Neural progenitor cell (in vitro differentiated cells): ENCODE results near the gene MARS1. TPM values are rescaled to one million over a fixed set of nuclear protein-coding genes. Genes with fewer than 3 reads are reported as not detected.

Experiments
- DNase-seq: peaks from one replicate; pipeline ENCODE4 v3.0.0-alpha.2; 2016; ENCODE audit warnings: low spot score
- H2AFZ ChIP-seq: fragments of 200-600 bp; sonication (generic); replicated peaks from 2 replicates; pipeline ENCODE4 v1.6.1; 2016; ENCODE audit warnings: antibody characterized with exemption
- H3F3A ChIP-seq: fragments of 200-600 bp; sonication (generic); 2 replicates; pipeline ENCODE4 v1.6.1; 2016; ENCODE audit warnings: antibody characterized with exemption, low read depth
- H3K27ac ChIP-seq: fragments of 200-600 bp; sonication (generic); 2 replicates; pipeline ENCODE4 v1.5.1; 2016; ENCODE audit warnings: mild to moderate bottlenecking
- H3K27me3 ChIP-seq: fragments of 200-600 bp; sonication (generic); 2 replicates; pipeline ENCODE4 v1.6.1; 2016; ENCODE audit warnings: mild to moderate bottlenecking, moderate library complexity
- H3K36me3 ChIP-seq: fragments of 200-600 bp; sonication (generic); 2 replicates; pipeline ENCODE4 v1.5.1; 2016
- H3K4me1 ChIP-seq: fragments of 200-600 bp; sonication (generic); 2 replicates; pipeline ENCODE4 v1.6.1; 2016; ENCODE audit warnings: mixed run types
- H3K4me2 ChIP-seq: fragments of 200-600 bp; sonication (generic); 2 replicates; pipeline ENCODE4 v1.6.1; 2016
- H3K4me3 ChIP-seq: fragments of 200-600 bp; sonication (generic); 2 replicates; pipeline ENCODE4 v1.5.1; 2016
- H3K79me2 ChIP-seq: fragments of 200-600 bp; sonication (generic); 2 replicates; pipeline ENCODE4 v1.6.1; 2016; ENCODE audit warnings: low read depth
- H3K9ac ChIP-seq: fragments of 200-600 bp; sonication (generic); 2 replicates; pipeline ENCODE4 v1.6.1; 2016
- H3K9me3 ChIP-seq: fragments of 200-600 bp; sonication (generic); 2 replicates; pipeline ENCODE4 v1.5.1; 2016; ENCODE audit warnings: low read depth
- H4K20me1 ChIP-seq: fragments of 200-600 bp; sonication (generic); 2 replicates; pipeline ENCODE4 v1.6.1; 2016; ENCODE audit warnings: low read depth
- H3K27ac Mint-ChIP-seq: 3 replicates; pipeline ENCODE4 v1.8.0; 2021; ENCODE audit warnings: mixed read lengths
- H3K27me3 Mint-ChIP-seq: 2 replicates; pipeline ENCODE4 v1.8.0; 2022; ENCODE audit warnings: low read depth, mild to moderate bottlenecking, inconsistent platforms, moderate library complexity, mixed read lengths; ENCODE audit not compliant: insufficient read depth
- H3K36me3 Mint-ChIP-seq: 3 replicates; pipeline ENCODE4 v1.8.0; 2021; ENCODE audit warnings: mixed read lengths
- H3K4me1 Mint-ChIP-seq: 3 replicates; pipeline ENCODE4 v1.8.0; 2021; ENCODE audit warnings: mixed read lengths
- H3K4me3 Mint-ChIP-seq: 3 replicates; pipeline ENCODE4 v1.8.0; 2021; ENCODE audit warnings: mild to moderate bottlenecking, moderate library complexity, mixed read lengths
- H3K9me3 Mint-ChIP-seq: 3 replicates; pipeline ENCODE4 v1.8.0; 2020; ENCODE audit warnings: mixed read lengths
- CTCF ChIP-seq: fragments of 200-600 bp; sonication (generic); IDR thresholded peaks from 2 replicates; pipeline ENCODE4 v1.5.1; 2017; ENCODE audit warnings: antibody characterized with exemption, mild to moderate bottlenecking
- EZH2 ChIP-seq: fragments of 200-600 bp; sonication (generic); IDR thresholded peaks from 2 replicates; pipeline ENCODE4 v1.6.1; 2017; ENCODE audit warnings: antibody characterized with exemption, mild to moderate bottlenecking, moderate library complexity
- EZH2phosphoT487 ChIP-seq: fragments of 200-600 bp; sonication (generic); IDR thresholded peaks from 2 replicates; pipeline ENCODE4 v1.6.1; 2017; ENCODE audit warnings: antibody characterized with exemption
- total RNA-seq: library from RNA; depleted of rRNA; stranded (reverse); fragments of >200 nt; gene quantifications from 2 replicates; pipeline ENCODE4 v1.2.3, GENCODE V29; 2015; ENCODE audit warnings: low replicate concordance

MARS1 gene
- total RNA-seq, 1 donor from 2014 or later = 109 TPM

DNA sequence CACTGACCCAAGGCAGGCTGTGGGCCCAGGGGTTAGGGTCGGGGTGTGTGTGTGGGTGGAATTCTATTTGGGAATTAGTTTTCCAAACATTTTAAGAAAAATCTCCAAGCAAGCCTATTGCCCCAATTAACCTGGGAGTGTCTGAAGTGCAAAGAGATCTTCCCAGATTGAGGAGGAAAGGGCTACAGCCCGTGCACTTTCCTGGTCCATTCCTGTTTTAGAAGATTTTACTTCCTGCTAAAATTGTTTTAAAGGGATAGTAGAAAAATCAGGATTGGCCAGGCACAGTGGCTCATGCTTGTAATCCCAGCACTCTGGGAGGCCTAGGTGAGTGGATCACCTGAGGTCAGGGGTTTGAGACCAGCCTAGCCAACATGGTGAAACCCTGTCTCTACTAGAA, 53.8 kb downstream of the MARS1 start:
- Histone ChIP-seq H3F3A (no peaks in the 10 kb centered on the region), H3K4me1 (peaks cover 8% of the 10 kb centered on the region), H3K36me3 (no peaks in the 10 kb centered on the region), H3K9me3 (no peaks in the 10 kb centered on the region), H3K9ac (no peak overlapping the region), H3K4me2 (no peak overlapping the region), H2AFZ (no peak overlapping the region), H3K79me2 (peaks cover 31% of the 10 kb centered on the region), H3K27me3 (no peaks in the 10 kb centered on the region), H4K20me1 (peaks cover 42% of the 10 kb centered on the region), H3K4me3 (no peak overlapping the region), H3K27ac (no peak overlapping the region)
- H3K9me3 Mint-ChIP-seq = no peaks in the 10 kb centered on the region
- no peak overlapping the region for H3K27ac Mint-ChIP-seq
- no peak overlapping the region for H3K4me3 Mint-ChIP-seq
- H3K27me3 Mint-ChIP-seq = peaks cover 2% of the 10 kb centered on the region
- TF ChIP-seq EZH2phosphoT487 (no peak), CTCF (no peak), EZH2 (no peak)
- no peak for DNase-seq
- peaks cover 21% of the 10 kb centered on the region for H3K36me3 Mint-ChIP-seq
- peaks cover 20% of the 10 kb centered on the region for H3K4me1 Mint-ChIP-seq

- Histone ChIP-seq H3K4me1 (peaks cover 8% of the 10 kb centered on the region), H3K4me3 (no peak overlapping the region), H3K27me3 (peaks cover 13% of the 10 kb centered on the region), H3K9me3 (no peaks in the 10 kb centered on the region), H4K20me1 (peaks cover 42% of the 10 kb centered on the region), H3K79me2 (peaks cover 33% of the 10 kb centered on the region), H3F3A (peaks cover 8% of the 10 kb centered on the region), H3K4me2 (no peak overlapping the region), H3K36me3 (no peaks in the 10 kb centered on the region), H2AFZ (no peak overlapping the region), H3K9ac (no peak overlapping the region), H3K27ac (no peak overlapping the region)
- peaks cover 15% of the 10 kb centered on the region for H3K36me3 Mint-ChIP-seq
- H3K27me3 Mint-ChIP-seq = peaks cover 9% of the 10 kb centered on the region
- H3K4me3 Mint-ChIP-seq = peak overlapping the region; percentile 35
- no peak overlapping the region for H3K27ac Mint-ChIP-seq
- no peaks in the 10 kb centered on the region for H3K9me3 Mint-ChIP-seq
- no peak for DNase-seq
- no peak for TF ChIP-seq EZH2phosphoT487
- TF ChIP-seq EZH2 = no peak
- no peak for TF ChIP-seq CTCF
- peaks cover 25% of the 10 kb centered on the region for H3K4me1 Mint-ChIP-seq
Measured at GRCh38 chr12:57543581-57543980, 55.7 kb downstream of the MARS1 start.

- H3K9me3 Mint-ChIP-seq = no peaks in the 10 kb centered on the region
- no peak for DNase-seq
- Histone ChIP-seq H3F3A (peaks cover 18% of the 10 kb centered on the region), H3K36me3 (no peaks in the 10 kb centered on the region), H3K4me3 (peak overlapping the region; percentile 93), H3K79me2 (peaks cover 40% of the 10 kb centered on the region), H2AFZ (no peak overlapping the region), H3K27me3 (peaks cover 24% of the 10 kb centered on the region), H3K4me1 (peaks cover 15% of the 10 kb centered on the region), H3K9me3 (no peaks in the 10 kb centered on the region), H3K27ac (no peak overlapping the region), H3K4me2 (peak overlapping the region; percentile 92), H3K9ac (peak overlapping the region; percentile 98), H4K20me1 (peaks cover 27% of the 10 kb centered on the region)
- peaks cover 27% of the 10 kb centered on the region for H3K27me3 Mint-ChIP-seq
- TF ChIP-seq CTCF = no peak
- TF ChIP-seq EZH2phosphoT487 = no peak
- TF ChIP-seq EZH2 = no peak
- H3K4me1 Mint-ChIP-seq = peaks cover 30% of the 10 kb centered on the region
- peaks cover 3% of the 10 kb centered on the region for H3K36me3 Mint-ChIP-seq
- peak overlapping the region; percentile 97 for H3K4me3 Mint-ChIP-seq
- peak overlapping the region; percentile 96 for H3K27ac Mint-ChIP-seq
Measured at GRCh38 chr12:57545809-57546437, 58.1 kb downstream of the MARS1 start.
